ENCODE measurements around the gene ROBO1. TPM values are rescaled to one million over a fixed set of nuclear protein-coding genes. Genes with fewer than 3 reads are reported as not detected.

ROBO1 gene
- polyA plus RNA-seq, 1 experiment, result 33.9 TPM

- H3K27me3 ChIP-seq (ENCODE audit: control insufficient read depth, insufficient read depth, low read length), result no peaks in the 10 kb centered on the region
- ChIA-PET POLR2A (no interaction called here), CTCF (no interaction called here)
- DNase-seq (ENCODE audit: low read depth), result no peak
- H3K36me3 ChIP-seq (ENCODE audit: control insufficient read depth, insufficient read depth, low read length), result no peaks in the 10 kb centered on the region
- TF ChIP-seq, protein P1, sequence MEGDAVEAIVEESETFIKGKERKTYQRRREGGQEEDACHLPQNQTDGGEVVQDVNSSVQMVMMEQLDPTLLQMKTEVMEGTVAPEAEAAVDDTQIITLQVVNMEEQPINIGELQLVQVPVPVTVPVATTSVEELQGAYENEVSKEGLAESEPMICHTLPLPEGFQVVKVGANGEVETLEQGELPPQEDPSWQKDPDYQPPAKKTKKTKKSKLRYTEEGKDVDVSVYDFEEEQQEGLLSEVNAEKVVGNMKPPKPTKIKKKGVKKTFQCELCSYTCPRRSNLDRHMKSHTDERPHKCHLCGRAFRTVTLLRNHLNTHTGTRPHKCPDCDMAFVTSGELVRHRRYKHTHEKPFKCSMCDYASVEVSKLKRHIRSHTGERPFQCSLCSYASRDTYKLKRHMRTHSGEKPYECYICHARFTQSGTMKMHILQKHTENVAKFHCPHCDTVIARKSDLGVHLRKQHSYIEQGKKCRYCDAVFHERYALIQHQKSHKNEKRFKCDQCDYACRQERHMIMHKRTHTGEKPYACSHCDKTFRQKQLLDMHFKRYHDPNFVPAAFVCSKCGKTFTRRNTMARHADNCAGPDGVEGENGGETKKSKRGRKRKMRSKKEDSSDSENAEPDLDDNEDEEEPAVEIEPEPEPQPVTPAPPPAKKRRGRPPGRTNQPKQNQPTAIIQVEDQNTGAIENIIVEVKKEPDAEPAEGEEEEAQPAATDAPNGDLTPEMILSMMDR (IDR thresholded peaks at IDR 0.05; ENCODE audit: insufficient read depth, low read depth, low read length), result no peak
- no peak overlapping the region for H3K4me3 ChIP-seq (ENCODE audit: low read depth, low read length)
These were observed 976.0 kb downstream of the ROBO1 start for GRCh38 chr3:78791753-78792152.

- no peak for DNase-seq (ENCODE audit: low read depth)
- Histone ChIP-seq H3K36me3 (ENCODE audit: control insufficient read depth, insufficient read depth, low read length) (no peaks in the 10 kb centered on the region), H3K27me3 (ENCODE audit: control insufficient read depth, insufficient read depth, low read length) (no peaks in the 10 kb centered on the region), H3K4me3 (ENCODE audit: low read depth, low read length) (no peak overlapping the region)
- TF ChIP-seq, protein P1 (IDR thresholded peaks at IDR 0.05; ENCODE audit: insufficient read depth, low read depth, low read length), result no peak
- ChIA-PET POLR2A (no interaction called here), CTCF (interaction anchor here (1.7 kb wide), 1 partner anchor 226 kb away, joined by 3 read pairs; no protein-coding TSS in a partner anchor)
These were observed 979.0 kb downstream of the ROBO1 start for GRCh38 chr3:78788839-78789238.

- DNase-seq (ENCODE audit: low read depth), result no peak
- Histone ChIP-seq H3K27me3 (ENCODE audit: control insufficient read depth, insufficient read depth, low read length) (no peaks in the 10 kb centered on the region), H3K36me3 (ENCODE audit: control insufficient read depth, insufficient read depth, low read length) (no peaks in the 10 kb centered on the region), H3K4me3 (ENCODE audit: low read depth, low read length) (no peak overlapping the region)
- TF ChIP-seq, protein P1 (IDR thresholded peaks at IDR 0.05; ENCODE audit: insufficient read depth, low read depth, low read length), result no peak
- ChIA-PET POLR2A (no interaction called here), CTCF (no interaction called here)
These were observed 982.8 kb downstream of the ROBO1 start for GRCh38 chr3:78785004-78785403.

DNA sequence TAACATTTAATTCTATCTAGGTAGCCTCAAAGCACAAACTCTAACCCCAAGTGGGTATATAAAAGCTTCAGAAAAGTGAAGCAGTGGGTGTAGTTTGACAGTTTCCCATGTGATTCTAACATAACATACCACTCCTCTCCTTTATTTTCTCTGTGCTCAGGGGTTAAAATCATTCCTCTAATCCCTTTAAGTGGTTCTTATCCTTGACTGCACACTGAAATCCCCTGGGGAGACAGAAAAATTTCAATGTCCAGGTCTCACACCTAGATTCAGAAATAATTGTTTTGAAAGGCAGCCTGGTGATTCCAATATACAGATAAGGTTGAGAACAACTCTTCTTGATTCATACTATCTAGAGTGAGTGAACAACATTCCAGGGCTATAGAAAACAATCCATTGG lies 986.4 kb downstream of the ROBO1 start:
- Histone ChIP-seq H3K4me3 (ENCODE audit: low read depth, low read length) (no peak overlapping the region), H3K27me3 (ENCODE audit: control insufficient read depth, insufficient read depth, low read length) (no peaks in the 10 kb centered on the region), H3K36me3 (ENCODE audit: control insufficient read depth, insufficient read depth, low read length) (no peaks in the 10 kb centered on the region)
- ChIA-PET POLR2A (no interaction called here), CTCF (interaction anchor here (0.6 kb wide), 2 partner anchors 66 to 701 kb away, joined by 3 to 5 read pairs; no protein-coding TSS in a partner anchor)
- TF ChIP-seq, protein P1 (IDR thresholded peaks at IDR 0.05; ENCODE audit: insufficient read depth, low read depth, low read length), result no peak
- DNase-seq (ENCODE audit: low read depth), result no peak

GRCh38 chr3:78765671-78766485 lies 1001.9 kb downstream of the ROBO1 start:
- DNase-seq (ENCODE audit: low read depth), result peak; percentile 16
- CTCF ChIA-PET, result no interaction called here
- POLR2A ChIA-PET, result no interaction called here
- Histone ChIP-seq H3K27me3 (ENCODE audit: control insufficient read depth, insufficient read depth, low read length) (no peaks in the 10 kb centered on the region), H3K4me3 (ENCODE audit: low read depth, low read length) (no peak overlapping the region), H3K36me3 (ENCODE audit: control insufficient read depth, insufficient read depth, low read length) (no peaks in the 10 kb centered on the region)
- TF ChIP-seq, protein P1 (IDR thresholded peaks at IDR 0.05; ENCODE audit: insufficient read depth, low read depth, low read length), result no peak

Data from BJ (cell line).